Glomerular visceral epithelial cell (primary cell): ENCODE data around the gene CYP4F22.
"Not testable (repeated sequence)": the region's sequence is repeated elsewhere in the genome, so short reads cannot be mapped to it uniquely, and the experiment has no call there.

Experiments used
- DNase-seq: peaks from one replicate; pipeline ENCODE4 v3.0.0-alpha.2; 2016; ENCODE audit errors: extremely low spot score

Gene CYP4F22

DNA sequence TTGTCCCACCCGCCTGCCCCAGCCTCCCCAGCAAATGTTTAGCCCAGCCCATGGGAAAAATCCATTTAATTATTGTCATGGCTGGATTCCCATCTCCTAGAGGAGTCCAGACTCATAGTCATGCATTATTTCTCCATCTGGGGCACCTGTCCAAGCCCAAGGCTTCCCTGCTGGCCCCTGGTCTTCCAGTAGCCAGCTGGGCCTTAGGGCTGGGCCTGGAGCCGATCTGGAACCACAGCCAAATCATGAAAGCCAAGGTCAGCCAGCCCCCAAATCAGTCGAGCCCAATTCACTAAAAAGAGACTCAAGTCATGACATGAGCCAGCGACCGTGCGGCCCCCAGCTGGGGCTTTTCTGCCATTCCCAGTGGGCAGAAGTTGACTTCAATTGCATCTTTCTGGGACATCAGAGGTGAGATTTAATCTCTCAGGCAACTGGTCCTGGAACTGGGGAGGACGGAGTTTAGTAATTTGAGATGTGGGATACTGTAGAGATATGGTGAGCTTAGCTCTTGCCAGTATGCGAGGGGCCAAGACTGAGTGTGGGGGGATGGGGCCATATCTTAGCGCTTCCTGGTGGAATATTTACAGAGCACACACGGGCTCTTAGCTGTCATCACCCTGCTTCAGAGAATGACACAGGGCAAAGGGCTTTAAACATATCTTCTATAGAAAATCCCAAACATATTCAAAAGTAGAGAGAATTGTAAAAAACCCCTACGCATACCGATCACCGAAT is 19.7 kb upstream of the CYP4F22 start:
- no peak for DNase-seq

DNA sequence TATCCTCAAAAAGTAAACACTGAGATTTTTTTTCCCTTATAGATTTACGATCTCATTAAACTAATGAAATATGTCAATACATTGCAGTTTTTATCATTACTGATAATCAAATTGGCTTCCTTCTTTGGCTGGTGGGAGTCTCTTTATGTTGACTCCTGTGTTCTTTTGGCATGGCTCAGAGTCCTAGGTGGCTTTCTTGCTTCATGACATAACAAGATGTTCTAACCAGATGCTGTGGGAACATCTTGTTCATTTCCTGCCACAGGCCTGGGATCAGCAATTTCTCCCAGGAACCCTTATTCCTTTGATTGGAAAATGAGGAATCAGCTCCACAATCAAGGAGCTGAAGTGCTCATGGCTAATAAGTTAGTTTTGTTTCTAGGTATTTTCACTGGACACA is 13.2 kb upstream of the CYP4F22 start:
- DNase-seq, result no peak

DNA sequence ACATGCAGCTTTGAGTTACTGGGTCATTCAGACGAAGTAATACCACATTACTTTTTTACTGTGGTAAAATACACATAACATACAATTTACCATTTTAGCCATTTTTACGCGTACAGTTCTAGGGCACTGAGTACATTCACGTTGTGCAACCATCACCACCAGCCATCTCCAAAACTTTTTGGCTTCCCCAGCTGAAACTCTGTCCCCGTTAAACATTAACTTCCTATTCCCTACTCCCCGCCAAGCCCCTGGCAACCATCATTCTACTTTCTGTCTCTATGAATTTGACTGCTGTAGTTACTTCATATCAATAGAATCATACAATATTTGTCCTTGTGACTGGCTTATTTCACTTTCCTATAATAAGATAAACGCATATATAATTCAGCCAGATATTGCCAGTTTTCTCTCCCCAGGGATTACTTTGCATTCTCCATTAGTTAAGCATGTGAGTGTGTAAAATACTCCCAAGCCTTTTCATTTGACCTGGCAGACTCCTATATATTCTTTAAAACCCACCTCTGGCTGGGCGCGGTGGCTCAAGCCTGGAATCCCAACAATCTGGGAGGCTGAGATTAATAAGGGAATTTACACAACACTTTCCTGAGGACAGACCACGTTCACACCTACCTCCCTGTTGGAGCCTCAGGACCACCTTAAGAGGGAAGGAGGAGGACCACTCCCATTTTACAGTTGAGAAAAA is 10.0 kb upstream of the CYP4F22 start:
- no peak for DNase-seq

DNA sequence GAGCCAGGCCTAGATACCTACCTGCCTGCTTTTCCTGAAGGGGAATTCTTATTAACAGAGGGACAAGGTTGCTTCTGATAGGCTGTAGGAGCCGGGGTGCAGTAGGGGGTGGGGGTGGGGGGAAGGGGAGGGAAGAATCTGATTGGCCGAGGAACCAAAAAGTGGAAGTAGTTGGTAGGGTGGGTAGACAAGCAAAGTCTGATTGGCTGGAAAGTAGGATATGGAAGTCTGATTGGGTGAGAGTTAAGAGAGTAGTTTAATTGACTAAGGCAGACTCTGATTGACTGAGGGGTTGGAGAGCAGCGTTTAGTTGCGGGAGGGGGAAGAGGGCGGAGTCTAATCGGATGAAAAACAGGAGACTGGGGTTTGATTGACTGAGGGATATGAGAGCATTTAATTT is 9.4 kb upstream of the CYP4F22 start:
- DNase-seq, result no peak

DNA sequence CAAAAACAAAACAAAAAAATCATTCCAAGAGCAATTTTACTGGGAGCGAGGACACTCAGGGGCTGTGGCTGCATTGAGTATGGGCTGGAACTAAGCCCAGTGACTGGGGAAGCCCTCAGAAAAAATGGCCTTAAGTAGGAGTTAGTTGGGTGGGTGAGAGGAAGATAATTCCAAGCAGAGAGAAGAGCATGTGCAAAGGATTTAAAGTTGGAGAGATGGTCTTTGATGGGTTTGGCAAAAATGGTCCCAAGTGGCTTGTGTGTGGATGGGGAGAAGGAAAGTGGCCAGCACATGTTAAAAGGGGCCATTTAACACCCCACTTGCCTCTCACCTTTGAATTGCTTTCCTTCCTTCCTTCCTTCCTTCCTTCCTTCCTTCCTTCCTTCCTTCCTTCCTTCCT is 6.7 kb upstream of the CYP4F22 start:
- DNase-seq, result no peak

DNA sequence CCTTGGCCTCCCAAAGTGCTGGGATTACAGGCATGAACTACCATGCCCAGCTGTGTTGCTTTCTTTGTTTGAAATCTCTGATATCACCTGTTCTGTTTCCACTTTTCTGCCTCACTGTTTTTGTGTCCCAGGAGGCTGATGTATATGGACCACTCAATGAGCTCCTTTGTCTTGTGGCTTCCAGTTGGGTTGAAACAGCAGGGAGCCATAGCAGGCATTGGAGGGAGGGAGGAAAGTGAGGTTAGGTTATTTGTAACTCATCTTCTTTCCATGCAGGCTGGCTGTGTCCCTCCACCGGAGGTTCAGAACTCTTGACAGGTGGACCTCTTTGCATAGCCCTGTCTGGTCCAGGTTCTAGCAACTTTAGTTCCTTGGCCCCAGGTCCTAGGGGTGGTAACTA is 6.1 kb upstream of the CYP4F22 start:
- DNase-seq, result no peak

DNA sequence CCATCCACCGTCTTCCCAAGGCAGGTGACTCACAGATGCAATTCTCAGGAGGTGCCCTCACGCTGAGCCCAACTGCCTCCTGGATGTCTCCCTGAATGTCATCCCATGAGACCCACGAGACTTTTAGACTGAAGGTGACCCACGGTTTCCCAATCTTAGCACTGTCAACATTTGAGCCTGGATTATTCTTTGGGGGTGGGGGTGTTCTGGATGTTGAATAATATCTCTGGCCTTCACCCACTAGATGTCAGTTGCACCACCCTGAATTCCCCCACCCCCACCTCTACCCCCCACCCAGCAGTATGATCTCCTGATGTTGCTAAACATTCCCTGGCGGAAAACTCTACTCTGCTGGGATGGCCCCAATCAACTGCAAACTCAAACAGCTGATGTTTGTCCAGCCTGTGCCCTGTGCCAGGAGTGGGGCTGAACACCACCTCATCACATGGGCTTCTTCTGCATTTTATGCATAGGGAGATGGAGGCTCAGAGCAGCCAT is 2.2 kb upstream of the CYP4F22 start:
- DNase-seq, result no peak

DNA sequence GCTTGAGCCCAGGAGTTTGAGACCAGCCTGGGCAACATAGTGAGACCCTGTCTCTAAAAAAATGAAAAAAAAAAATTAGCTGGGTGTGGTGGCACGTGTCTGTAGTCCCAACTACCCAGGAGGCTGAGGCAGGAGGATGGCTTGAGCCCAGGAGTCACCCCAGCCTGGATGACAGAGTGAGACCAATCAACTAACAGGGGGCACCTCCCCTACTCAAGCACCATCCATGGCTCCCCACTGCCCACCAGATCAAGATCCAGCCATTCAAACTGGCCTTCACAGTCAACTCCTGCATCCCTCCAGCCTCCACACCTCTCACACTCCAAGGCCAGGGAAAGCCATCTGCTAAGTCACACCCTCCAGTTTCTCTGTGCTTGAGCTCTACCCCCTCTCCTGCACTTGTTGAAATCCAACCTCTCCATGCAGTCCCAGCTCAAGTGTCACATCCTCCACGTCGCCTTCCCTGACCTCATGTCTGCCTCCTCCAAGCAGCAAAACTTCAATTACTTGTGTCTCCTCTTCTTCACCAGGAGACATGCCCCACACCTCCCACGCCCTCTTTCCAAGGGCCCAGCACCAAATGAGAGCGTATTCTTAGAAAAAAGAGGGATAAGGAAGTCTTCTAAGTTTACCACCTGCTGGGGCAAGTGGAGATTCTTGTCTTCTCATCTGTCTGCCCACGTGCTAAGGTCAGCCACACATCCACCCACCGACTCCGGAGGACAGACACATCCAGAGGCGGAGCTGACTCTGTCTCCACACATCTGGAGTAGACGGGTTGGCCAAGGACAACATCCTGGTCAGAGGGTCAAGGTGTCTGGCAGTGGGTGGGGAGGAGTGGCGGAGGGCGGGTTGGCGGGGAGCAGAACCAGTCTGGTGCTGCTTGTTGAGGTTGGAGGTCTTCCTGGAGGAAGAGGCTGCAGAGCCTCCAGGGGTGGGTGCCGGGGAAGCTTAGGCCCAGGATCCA is 974 bp upstream of the CYP4F22 start:
- no peak for DNase-seq

DNA sequence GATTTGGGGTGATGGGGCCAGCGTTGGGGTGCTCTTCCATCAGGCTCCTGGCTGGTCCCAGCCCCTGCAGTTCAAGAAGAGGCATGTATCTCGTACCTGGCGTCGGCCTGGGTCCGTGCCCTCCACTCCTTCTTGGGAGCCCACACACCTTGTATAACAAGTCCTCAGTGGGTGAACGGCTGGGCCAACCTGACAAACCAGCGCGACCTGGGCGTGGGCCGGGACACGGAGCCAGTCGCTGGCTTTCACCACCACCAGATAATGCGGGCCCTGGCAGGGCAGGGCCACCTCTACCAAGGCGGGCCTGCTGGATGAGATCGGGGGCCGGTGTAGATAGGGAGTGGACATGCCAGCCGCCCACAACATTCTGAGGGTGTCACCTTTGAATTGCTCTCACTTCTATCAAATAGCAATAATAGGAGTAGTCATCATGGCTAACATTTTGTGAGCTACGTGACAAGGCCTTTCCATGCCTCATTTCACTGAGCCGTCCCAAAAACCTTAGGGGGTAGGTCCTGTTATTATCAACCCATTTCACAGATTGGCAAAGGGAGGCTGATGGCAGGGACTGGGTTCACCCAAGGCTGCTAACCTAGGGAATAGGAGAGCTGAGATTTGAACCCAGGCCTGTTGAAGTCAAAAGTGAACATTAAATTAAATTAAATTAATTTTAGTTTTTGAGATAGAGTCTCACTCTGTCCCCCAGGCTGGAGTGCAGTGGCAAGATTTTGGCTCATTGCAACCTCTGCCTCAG is 3.5 kb downstream of the CYP4F22 start:
- DNase-seq, result no peak

DNA sequence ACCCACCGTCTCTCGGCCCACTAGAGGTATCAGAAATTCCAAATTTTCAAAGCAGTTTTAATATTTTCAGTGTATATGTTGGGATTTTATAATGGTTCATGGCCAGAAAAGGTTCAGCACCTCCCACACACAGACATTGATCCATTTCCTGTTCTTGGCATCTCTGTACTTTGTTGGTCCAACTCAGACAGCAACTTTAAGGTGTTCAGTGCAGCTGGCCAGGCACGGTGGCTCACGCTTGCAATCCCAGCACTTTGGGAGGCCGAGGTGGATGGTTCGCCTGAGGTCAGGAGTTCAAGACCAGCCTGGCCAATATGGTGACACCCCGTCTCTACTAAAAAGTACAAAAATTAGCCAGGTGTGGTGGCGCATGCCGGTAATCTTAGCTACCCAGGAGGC is 6.9 kb downstream of the CYP4F22 start:
- DNase-seq, result not testable (repeated sequence)

DNA sequence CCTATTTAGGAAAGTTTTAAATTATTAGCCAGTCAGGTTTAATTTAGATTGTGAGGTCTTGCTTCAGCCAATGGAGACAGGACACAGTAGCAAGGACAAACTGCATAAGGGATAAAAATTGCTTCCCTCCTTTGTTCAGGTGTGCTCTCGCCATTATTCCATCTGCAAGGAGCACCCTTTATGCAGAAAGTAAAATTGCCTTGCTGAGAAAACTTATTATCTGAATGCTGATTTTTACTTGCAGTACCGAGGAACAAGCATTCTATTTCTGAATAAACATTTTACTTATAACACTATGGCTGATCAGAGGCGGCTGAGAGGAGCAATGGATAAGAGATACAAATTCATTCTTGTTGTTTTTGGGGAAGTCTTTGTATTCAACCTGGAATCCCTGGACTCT is 8.0 kb downstream of the CYP4F22 start:
- DNase-seq, result no peak

DNA sequence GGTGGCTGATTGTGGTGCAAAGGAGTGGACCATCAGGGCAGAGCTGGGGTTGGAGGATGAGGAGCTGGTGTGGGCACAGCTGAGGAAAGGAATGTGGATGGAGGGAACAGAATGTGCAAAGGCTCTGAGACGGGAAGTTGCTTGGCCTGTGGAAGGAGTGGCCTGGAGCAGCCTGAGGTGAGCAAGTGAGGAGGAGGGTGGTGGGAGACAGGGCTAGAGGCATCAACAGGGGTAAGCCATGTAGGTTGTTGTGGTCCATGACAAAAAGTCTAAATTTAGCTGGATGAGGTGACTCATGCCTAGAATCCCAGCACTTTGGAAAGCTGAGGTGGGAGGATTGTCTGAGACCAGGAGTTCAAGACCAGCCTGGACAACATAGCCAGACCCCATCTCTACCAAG is 9.5 kb downstream of the CYP4F22 start:
- no peak for DNase-seq

DNA sequence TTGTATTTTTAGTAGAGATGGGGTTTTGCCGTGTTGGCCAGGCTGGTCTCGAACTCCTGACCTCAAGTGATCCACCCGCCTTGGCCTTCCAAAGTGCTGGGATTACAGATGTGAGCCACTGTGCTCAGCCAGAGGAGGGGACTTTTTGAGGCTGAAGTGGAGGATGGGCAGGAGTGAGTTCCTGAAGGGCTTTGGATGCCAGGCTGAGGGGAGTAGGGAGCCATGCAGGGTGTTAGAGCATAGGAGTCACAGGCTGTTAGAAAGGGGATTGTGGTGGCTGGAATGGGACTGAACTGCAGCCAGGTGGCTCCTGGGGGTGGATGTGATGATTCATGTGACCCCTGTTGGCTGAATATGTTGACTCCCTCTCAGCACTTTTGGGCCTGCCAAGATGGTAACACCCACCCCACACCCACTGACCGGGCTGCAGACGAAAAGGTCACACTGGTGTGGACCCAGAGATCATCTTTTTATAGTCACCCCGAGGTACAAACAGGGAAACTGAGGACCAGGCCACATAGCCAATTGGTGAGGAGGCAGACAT is 11.2 kb downstream of the CYP4F22 start:
- DNase-seq, result no peak

DNA sequence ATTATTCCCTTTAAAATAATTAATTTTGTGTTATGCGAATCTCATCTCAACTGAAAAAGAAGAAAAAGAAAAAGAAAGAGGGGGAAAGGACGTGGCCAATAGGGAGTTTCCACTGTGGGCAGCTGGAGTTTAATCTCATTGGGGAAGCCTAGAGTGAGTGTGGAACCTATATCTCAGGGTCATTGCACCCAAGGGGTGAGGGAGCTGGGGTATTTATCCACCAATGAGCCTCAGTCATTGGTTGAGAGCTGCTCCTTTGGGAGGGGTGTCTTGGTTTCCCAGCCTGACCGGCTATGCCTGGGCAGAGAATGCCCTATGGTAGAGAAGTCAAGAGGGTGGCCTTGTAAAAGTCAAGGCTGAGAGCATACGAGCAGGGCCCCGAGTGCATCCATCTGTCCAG is 16.5 kb downstream of the CYP4F22 start:
- DNase-seq, result no peak

DNA sequence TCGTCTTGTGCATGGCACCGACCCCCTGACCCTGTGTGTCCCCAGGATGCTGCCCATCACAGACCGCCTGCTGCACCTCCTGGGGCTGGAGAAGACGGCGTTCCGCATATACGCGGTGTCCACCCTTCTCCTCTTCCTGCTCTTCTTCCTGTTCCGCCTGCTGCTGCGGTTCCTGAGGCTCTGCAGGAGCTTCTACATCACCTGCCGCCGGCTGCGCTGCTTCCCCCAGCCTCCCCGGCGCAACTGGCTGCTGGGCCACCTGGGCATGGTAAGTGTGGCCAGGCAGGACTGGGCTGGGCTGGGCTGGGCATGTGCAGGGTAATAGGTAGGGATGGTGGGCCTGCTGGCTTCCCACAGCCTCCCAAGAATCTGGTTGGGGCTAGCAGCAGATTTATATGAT is 17.0 kb downstream of the CYP4F22 start:
- DNase-seq, result no peak

DNA sequence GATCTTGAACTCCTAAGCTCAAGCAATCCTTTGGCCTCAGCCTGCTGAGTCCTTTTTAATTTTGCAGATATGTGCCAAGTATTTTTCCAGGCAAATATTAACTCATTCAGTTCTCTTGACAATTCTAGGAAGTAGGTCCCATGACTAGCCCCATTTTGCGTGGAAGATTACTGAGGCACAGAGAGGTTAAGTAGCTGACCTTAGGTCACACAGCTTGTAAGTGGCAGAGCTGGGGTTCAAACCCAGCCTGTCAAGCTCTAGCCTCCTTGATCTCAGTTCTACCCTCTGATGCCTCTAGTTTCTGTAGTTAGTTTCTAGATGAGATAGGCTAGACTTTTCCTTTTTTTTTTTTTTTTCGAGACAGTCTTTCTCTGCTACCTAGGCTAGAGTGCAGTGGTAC is 18.1 kb downstream of the CYP4F22 start:
- no peak for DNase-seq

DNA sequence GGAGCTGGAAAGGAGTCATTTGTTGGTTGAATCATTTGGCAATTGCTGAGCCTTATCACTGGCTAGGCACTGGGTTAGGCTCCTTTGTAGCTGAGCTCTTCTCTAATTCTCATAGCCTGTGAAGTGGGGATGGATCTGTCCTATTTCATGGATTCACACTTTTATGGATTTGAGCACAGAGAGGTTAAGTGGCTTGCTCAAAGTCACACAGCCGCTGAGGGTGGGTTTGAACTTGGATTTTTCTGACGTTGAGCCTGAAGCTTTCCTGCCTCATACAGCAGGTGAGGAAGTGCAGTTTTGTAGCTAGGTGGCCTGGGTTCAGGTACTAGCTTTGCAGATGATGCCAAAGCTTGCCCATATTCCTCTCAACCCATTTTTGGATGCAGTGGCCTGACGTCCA is 19.4 kb downstream of the CYP4F22 start:
- DNase-seq, result no peak

DNA sequence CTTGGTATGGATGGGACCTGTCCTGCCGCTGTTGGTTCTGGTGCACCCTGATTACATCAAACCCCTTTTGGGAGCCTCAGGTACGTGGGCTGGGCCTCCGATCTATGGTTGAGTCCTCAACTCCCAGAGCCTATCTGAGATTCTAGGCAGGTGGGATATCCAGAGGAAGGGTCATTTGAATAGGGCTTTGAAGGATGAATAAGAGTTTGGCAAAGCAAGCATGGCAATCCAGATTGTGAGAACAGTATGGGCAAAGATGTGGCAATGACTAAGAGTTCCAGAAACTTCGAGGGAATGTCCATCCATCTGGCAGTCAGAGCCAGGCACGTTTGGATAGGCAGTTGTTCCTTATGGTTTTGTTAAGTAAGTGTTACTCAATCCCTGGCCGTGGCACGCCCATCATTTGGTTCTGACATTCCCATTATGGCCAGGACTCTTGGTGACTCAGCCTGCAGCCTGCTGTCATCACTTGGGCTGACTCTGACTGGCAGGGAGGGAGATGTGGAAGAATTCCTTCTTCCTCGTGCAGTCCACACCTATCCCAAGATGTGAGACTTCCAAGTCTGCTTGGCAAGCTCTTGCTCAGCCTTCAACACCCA is 21.5 kb downstream of the CYP4F22 start:
- peak; percentile 12 for DNase-seq

DNA sequence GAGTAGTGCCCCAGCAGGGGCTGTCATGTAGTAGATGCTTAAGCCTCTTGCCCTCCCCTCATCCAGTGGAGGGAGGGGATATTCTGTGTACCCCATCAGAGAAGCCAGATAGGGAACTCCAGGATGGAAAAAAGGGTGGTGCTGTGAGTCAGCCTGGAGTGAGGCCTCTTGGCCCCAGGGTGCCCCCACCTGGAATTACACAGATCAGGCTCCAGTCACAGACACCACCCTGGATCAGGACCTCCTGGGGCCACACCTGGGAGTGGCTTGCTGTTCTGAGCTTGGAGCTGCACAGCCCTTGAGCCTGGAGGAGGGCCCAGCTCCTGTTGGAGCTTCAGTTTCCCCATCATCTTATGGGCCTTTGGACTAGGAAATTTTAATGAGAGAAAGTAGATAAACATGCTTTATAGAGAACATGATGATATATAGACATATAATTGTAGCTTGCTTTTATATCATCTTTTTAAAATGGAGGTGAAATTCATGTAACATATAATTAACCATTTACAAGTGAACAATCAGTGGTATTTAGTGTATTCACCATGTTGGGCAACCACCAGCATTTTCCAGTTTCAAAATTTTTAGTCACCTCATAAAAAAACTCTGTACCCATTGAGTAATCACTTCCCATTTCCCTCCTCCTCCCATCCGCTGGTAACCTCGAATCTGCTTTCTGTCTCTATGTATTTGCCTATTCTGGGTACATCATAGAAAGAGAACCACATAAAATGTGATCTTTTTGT is 24.6 kb downstream of the CYP4F22 start:
- DNase-seq, result no peak

DNA sequence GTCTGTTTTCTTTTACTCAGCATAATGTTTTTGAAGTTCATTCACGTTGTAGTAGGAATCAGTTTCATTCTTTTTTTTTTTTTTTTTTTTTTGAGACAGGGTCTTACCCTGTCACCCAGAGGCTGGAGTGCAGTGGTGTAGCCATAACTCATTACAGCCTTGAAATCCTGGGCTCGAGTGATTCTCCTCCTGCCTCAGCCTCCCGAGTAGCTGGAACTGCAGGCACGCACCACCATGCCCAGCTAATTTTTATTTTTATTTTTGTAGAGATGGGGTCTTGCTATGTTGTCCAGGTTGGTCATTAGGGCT is 25.2 kb downstream of the CYP4F22 start:
- not testable (repeated sequence) for DNase-seq
